AG09319 (cell line): ENCODE measurements around the gene CCDC198.

Source experiments
- DNase-seq: peaks from one replicate; pipeline ENCODE4 v3.0.0-alpha.2; 2010; ENCODE audit warnings: low read depth; ENCODE audit errors: extremely low read depth
- CTCF ChIP-seq: IDR thresholded peaks from 2 replicates; pipeline ENCODE4 v1.5.1; 2011; ENCODE audit warnings: low read depth, mild to moderate bottlenecking, inconsistent platforms, low read length, moderate library complexity

The CCDC198 gene

DNA sequence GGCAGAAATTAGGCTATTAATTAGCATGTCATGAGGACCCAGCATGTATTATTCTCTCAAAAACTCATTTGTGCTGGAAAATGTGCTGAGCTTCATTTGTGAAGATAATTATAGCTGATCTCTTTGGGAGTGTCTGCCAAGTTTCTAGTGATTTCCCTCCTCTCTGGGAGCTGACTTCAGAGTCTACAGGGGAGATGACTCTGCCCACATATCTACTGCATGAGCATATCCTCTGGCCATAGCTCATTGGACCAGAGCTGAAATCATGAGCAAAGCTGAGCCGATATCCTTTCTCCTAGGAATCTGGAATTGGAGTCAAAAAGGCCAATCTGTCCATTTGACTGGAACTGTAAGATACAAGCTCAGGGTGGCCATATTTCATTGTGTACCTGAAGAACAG is 5.9 kb downstream of the CCDC198 start:
- no peak for TF ChIP-seq CTCF
- no peak for DNase-seq

DNA sequence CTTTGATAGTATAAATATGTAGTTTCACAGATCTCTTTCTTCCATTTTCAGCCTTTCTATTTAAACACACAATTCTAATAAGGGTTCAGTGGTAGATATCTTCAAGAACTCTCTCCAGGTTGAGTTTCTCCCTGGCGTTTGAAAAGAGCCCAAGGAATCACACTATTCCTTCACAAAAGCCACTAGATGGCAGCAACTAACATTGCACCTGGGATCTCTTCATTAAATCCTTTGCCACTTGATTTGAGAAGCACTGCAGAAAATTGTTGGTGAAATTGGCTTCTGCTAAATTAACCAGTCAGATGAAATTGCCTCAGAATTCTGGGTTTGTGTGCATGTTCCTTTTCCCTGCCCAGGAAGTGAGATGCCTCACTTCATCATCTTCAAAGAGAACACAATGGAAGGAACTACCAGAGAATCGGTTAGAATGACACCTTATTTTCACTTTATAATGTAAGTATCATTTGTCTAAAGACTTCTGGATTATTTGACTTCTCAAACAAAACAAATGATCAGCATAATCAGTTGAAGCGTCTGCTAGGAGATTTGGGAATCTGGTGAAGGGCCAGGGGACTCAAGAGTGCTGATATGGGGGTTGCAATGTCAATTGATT is 6.8 kb downstream of the CCDC198 start:
- TF ChIP-seq CTCF = peak; percentile 68
- peak; percentile 4 for DNase-seq

- DNase-seq = no peak
Observed at GRCh38 chr14:57485635-57486034, 8.0 kb downstream of the CCDC198 start.

GRCh38 chr14:57482120-57482519 is 11.5 kb downstream of the CCDC198 start:
- no peak for DNase-seq
- TF ChIP-seq CTCF = no peak

More at GRCh38 chr14:57485635-57486034, 8.0 kb downstream of the CCDC198 start:
- TF ChIP-seq CTCF = no peak

DNA sequence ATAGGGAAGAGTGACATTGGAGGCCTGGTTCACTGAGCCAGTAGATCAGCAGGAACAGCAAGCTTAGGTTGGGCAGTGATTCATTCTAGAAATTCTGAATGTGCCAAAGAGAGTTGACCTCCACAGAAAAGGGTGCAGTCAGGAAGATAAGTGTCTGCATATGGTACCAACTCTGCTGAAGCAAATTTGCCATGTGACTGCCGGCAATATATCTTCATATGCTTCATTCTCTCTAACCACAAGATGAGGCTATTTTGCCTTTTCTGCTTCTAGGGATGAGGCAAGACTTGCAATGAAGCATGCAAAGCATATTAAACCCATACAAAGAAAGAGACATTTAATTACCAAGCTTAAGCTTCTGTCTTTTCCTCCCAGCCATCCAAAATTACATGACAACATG is 13.6 kb downstream of the CCDC198 start:
- DNase-seq = peak; percentile 16
- no peak for TF ChIP-seq CTCF

DNA sequence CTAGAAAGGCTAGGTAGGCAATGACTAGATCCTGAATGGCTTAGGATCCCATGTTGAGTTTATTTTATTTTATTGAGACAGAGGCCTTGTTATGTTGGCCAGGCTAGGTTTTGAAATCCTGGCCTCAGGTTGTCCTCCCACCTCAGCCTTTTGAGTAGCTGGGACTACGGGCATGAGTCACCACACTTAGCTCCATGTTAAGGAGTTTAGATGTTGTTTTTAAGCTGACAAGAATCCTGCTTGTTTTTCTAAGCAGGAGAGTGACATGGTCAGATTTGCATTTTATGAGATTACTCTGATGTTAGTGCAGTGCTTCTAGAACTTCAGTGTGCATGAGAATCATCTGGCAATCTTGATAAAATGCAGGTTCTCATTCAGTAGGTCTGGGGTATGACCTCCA is 14.5 kb downstream of the CCDC198 start:
- DNase-seq = no peak
- no peak for TF ChIP-seq CTCF

DNA sequence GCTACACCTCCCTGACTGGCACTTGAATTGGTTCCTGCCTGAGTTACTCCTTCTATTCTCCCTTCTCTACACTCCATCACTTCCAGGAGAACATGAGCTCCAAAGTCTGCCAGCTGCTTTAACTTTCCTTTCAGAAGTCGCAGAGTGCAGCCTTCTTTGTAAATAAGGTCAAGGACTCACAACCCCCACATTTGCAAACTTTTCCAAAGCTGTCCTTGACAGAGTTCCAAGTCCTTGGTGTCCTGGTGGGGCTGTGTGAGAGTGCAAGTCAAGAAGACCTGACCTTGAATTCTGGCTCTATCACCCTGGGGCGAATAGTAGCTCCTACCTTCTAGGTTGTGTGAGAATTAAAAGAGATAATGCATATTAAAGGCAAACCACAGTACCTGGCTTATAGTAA is 15.6 kb downstream of the CCDC198 start:
- DNase-seq = no peak
- TF ChIP-seq CTCF = no peak
